Pancreas (tissue), 10 donors: Measurements from ENCODE around the gene PSMD5. TPM values are rescaled to one million over a fixed set of nuclear protein-coding genes. Genes with fewer than 3 reads are reported as not detected.

Experiments
- ATAC-seq, 4 donors: fragments of 200-7000 bp; cut with Tn5 transposase; one replicate each; pipeline versions ENCODE4 v1.8.0 to v1.9.1; 2020; ENCODE audit warnings: mild to moderate bottlenecking in 4 of 4, moderate library complexity in 4 of 4
- DNase-seq, 6 donors: peaks; one replicate each; pipeline ENCODE4 v3.0.0-alpha.2; 2020
- FAIRE-seq: peaks from 2 replicates; lab custom pipeline; 2012; peaks lifted over from hg19 to GRCh38; lab: Jason Lieb, UNC
- H3K27ac ChIP-seq, 4 donors: fragments of 200-600 bp; sonication (generic); 1 replicate in 3 of 4; 2 replicates in 1 of 4; pipeline versions ENCODE4 v1.5.0 to v1.8.0; 2020
- H3K27me3 ChIP-seq, 4 donors: fragments of 200-600 bp; one replicate each; pipeline ENCODE4 v1.8.0; 2021
- H3K36me3 ChIP-seq, 3 donors: fragments of 200-600 bp; sonication (generic) in 1 of 3; one replicate each; pipeline versions ENCODE4 v1.5.0 to v1.8.0; 2020 to 2021
- H3K4me1 ChIP-seq, 3 donors: fragments of 200-600 bp; one replicate each; pipeline ENCODE4 v1.8.0; 2021
- H3K4me3 ChIP-seq, 4 donors: fragments of 200-600 bp; sonication (generic) in 2 of 4; one replicate each; pipeline versions ENCODE4 v1.5.0 to v1.8.0; 2020 to 2021
- H3K9me3 ChIP-seq, 4 donors: fragments of 200-600 bp; one replicate each; pipeline ENCODE4 v1.8.0; 2021
- CTCF ChIP-seq, 4 donors: fragments of 200-600 bp; sonication (generic) in 3 of 4; IDR thresholded peaks; one replicate each; pipeline versions ENCODE4 v1.5.0 to v1.8.0; 2021; ENCODE audit warnings: antibody characterized with exemption in 4 of 4
- whole genome bisulfite sequencing, 2 donors: extraction: QIAGEN DNeasy Blood & Tissue Kit; methylation state at CpG; one replicate each; pipeline ENCODE4 v1.1.7; 2013; 5-methylcytosine and 5-hydroxymethylcytosine counted together
- intact Hi-C, 3 donors: fragments of 100-400 bp; cut with DNase I; formaldehyde crosslinking; loops; one replicate each; pipeline versions ENCODE4 v1.11.1 to v1.14.2; 2022
- polyA plus RNA-seq, 2 donors: library from polyadenylated mRNA; stranded (reverse); fragments of 200-250 nt; gene quantifications; one replicate each; pipeline ENCODE4 v1.2.3, GENCODE V29; 2013
- total RNA-seq, 6 donors: library from RNA; stranded (reverse); fragmentation: NEBNext Ultra II Directional in 4 of 6; extraction: Animal tissue kit (Norgen Biotek cat#: 25700) in 4 of 6; gene quantifications; one replicate each; pipeline versions ENCODE4 v1.2.1 to v1.2.4, GENCODE V29; 2021 to 2023
- donor health status: healthy with polysubstance abuse.
- donor health status: DM: no; HTN: no; CAD: no; lungs with moderate emphysema.
- donor health status: DM: no; HTN: no; CAD: no.
- donor health status: control.
- donor health status: control.
- donor health status: Bipolar disorder and iron deficiency.
- donor health status: DM: yes; HTN: yes; CAD: no.
- donor health status: DM: no; HTN: no; CAD: no.
- donor health status: DM: no; HTN: no; CAD: no.
- donor health status: DM: yes; HTN: yes; CAD: no.

PSMD5 gene
- total and polyA plus RNA-seq, 8 donors: 5.8 to 33.0 (median 20.7) TPM

GRCh38 chr9:120776788-120777187 lies 65.9 kb downstream of the PSMD5 start:
- intact Hi-C loops: no loop called here
- ATAC-seq: no peak
- Histone ChIP-seq H3K27ac (no peak overlapping the region), H3K4me3 (no peak overlapping the region), H3K9me3 (no peaks in the 10 kb centered on the region), H3K36me3 (peaks cover 0 to 8% (median 5%) of the 10 kb centered on the region in 3 donors), H3K27me3 (no peaks in the 10 kb centered on the region), H3K4me1 (peaks cover 0 to 15% (median 14%) of the 10 kb centered on the region in 3 donors)
- no peak for FAIRE-seq
- 96 to 97% methylated on average over 1 of the region's 1 CpG for WGBS, 2 donors
- TF ChIP-seq CTCF (IDR thresholded peaks at IDR 0.05): no peak
- no peak for DNase-seq

DNA sequence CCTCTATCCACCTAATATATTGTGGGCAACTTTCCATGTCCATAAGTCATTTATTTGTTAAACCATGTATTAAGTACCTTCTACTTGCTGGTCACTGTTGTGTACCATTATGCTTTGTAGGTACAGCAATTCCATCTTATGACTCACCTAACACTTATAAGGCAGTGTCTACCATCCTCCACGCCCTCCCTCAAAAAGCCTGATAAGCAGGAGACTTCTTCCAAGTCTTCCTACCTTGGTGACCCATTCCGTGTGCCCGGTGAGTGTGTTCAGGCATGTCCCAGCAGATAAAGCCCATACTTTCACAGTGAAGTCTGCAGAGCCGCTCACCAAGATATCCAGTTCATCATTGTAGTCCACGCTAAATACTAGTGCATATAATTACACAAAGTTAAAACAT lies 66.9 kb downstream of the PSMD5 start:
- intact Hi-C loops: no loop called here
- WGBS, 2 donors: 96% methylated on average over 5 of the region's 5 CpGs
- no peak for TF ChIP-seq CTCF (IDR thresholded peaks at IDR 0.05)

DNA sequence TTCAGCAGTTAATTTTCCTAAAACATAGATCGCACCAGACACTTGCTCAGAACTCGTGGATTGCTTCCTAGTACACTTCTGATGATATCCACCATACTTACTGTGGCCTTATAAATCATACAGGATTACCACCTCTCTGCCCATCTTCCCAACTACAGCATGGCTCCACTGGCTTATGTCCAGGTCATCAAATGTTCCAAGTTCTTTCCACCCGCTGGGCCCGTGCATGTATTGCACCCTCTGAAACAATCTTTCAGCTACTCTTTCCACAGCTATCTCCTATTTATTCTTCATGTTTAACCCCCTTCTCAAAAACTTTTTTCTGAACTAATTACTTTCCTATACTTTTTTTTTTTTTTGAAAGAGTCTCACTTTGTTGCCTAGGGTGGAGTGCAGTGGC lies 68.0 kb downstream of the PSMD5 start:
- Histone ChIP-seq H3K36me3 (peaks cover 0 to 18% (median 5%) of the 10 kb centered on the region in 3 donors), H3K27me3 (no peaks in the 10 kb centered on the region), H3K27ac (no peak overlapping the region), H3K4me3 (no peak overlapping the region), H3K9me3 (peaks cover 0 to 4% (median 0%) of the 10 kb centered on the region in 4 donors), H3K4me1 (peaks cover 0 to 15% (median 14%) of the 10 kb centered on the region in 3 donors)
- 86 to 88% methylated on average over 4 of the region's 4 CpGs for WGBS, 2 donors
- no peak for FAIRE-seq
- DNase-seq: no peak
- intact Hi-C loops: no loop called here
- TF ChIP-seq CTCF (IDR thresholded peaks at IDR 0.05): no peak
- ATAC-seq: no peak

More for the DNA sequence above, 66.9 kb downstream of the PSMD5 start:
- H3K36me3 ChIP-seq: peaks cover 0 to 13% (median 5%) of the 10 kb centered on the region in 3 donors
- no peak overlapping the region for H3K27ac ChIP-seq
- H3K27me3 ChIP-seq: no peaks in the 10 kb centered on the region
- no peak overlapping the region for H3K4me3 ChIP-seq
- peaks cover 0 to under 1% (median 0%) of the 10 kb centered on the region in 4 donors for H3K9me3 ChIP-seq
- peaks cover 0 to 15% (median 14%) of the 10 kb centered on the region in 3 donors for H3K4me1 ChIP-seq
- no peak for DNase-seq
- no peak for FAIRE-seq
- ATAC-seq: no peak

DNA sequence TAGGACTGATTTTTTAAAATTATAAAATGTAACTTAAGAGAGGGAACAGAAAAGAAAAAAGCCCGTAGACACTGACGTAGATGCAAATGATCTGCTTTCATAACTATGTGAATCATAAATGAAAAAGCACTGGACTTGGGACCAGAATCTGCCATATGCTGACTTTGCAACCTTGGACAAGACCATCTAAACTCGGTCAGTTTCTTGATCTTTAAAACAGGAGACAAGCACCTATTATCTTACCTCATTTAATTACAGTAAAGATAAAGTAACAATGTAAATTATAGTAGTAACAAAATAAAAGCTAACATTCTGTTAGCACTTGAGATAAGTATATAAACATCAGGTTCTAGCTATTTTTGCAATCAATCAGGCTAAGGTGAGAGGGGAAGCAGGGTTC lies 69.5 kb downstream of the PSMD5 start:
- Histone ChIP-seq H3K4me1 (peaks cover 0 to 4% (median 3%) of the 10 kb centered on the region in 3 donors), H3K27ac (no peak overlapping the region), H3K4me3 (no peak overlapping the region), H3K27me3 (no peaks in the 10 kb centered on the region), H3K9me3 (peaks cover 0 to 4% (median 0%) of the 10 kb centered on the region in 4 donors), H3K36me3 (peaks cover 0 to 18% (median 5%) of the 10 kb centered on the region in 3 donors)
- no peak for ATAC-seq
- no peak for DNase-seq
- intact Hi-C loops: no loop called here
- TF ChIP-seq CTCF (IDR thresholded peaks at IDR 0.05): no peak
- WGBS, 2 donors: 68 to 70% methylated on average over 3 of the region's 3 CpGs
- no peak for FAIRE-seq

DNA sequence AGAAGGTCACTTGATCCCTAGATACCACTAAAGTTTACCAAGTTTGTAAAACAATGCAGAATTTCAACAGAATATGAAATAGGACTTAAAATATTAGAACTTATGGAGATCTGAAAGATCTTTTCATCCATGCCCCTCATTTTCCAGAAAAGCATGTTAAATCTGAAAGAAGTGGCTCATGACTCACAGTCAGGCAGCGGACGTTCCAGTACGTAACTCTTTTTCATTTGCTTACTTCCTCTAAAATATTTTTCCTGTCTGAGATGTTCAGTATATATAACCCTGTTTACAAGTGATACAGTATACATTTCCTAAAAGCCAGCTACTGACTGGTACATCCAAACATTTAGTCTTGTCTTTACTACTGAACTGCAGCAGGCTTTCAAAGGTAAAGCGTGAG lies 71.8 kb downstream of the PSMD5 start:
- intact Hi-C loops: no loop called here
- WGBS, 2 donors: 95 to 96% methylated on average over 4 of the region's 4 CpGs
- Histone ChIP-seq H3K4me1 (no peaks in the 10 kb centered on the region), H3K27ac (no peak overlapping the region), H3K9me3 (peaks cover 0 to 4% (median 0%) of the 10 kb centered on the region in 4 donors), H3K27me3 (no peaks in the 10 kb centered on the region), H3K36me3 (peaks cover 0 to 14% (median 0%) of the 10 kb centered on the region in 3 donors), H3K4me3 (no peak overlapping the region)
- no peak for TF ChIP-seq CTCF (IDR thresholded peaks at IDR 0.05)
- no peak for DNase-seq
- ATAC-seq: no peak
- FAIRE-seq: no peak
